SK-N-SH (cell line): ENCODE measurements around the gene HOMER2. TPM values are rescaled to one million over a fixed set of nuclear protein-coding genes. Genes with fewer than 3 reads are reported as not detected.

Experiments
- CTCF ChIA-PET: fragments of 300-600, 350-600 bp; formaldehyde crosslinking; extraction: SDS; loops from one replicate; lab custom pipeline; 2021; lab: Yijun Ruan, JAX
- POLR2A ChIA-PET: fragments of 350-600 bp; sonication (Branson Sonifier 250); formaldehyde crosslinking; extraction: SDS; loops from one replicate; lab custom pipeline; 2020; ENCODE audit warnings: antibody characterized with exemption, inconsistent platforms; lab: Yijun Ruan, JAX
- DNase-seq: peaks from one replicate; pipeline ENCODE4 v3.0.0; 2012
- H2AFZ ChIP-seq: fragments of 200-600 bp; sonication (generic); 2 replicates; pipeline ENCODE4 v1.8.1; 2016; ENCODE audit warnings: antibody characterized with exemption, mild to moderate bottlenecking, low read depth
- H3F3A ChIP-seq: fragments of 200-600 bp; sonication (generic); replicated peaks from 2 replicates; pipeline ENCODE3; 2016; ENCODE audit warnings: antibody characterized with exemption, mild to moderate bottlenecking; ENCODE audit not compliant: insufficient read depth
- H3K27ac ChIP-seq, 2 experiments: fragments of 200-500 bp in 1 of 2; fragments of 200-600 bp in 1 of 2; sonication (Bioruptor generic) in 1 of 2; sonication (generic), shearing (Covaris generic) in 1 of 2; 2 replicates each; pipeline versions ENCODE4 v1.5.1 to v1.6.1; 2014 to 2016; ENCODE audit warnings: low read depth in 2 of 2, inconsistent platforms in 1 of 2, low read length in 1 of 2, mild to moderate bottlenecking in 1 of 2, mixed read lengths in 1 of 2
- H3K27me3 ChIP-seq: fragments of 200-600 bp; sonication (generic), shearing (Covaris generic); 2 replicates; pipeline ENCODE4 v1.6.1; 2016; ENCODE audit warnings: mixed run types; ENCODE audit not compliant: insufficient read depth
- H3K36me3 ChIP-seq, 2 experiments: fragments of 200-500 bp in 1 of 2; fragments of 200-600 bp in 1 of 2; sonication (Bioruptor generic) in 1 of 2; sonication (generic) in 1 of 2; replicated peaks in 1 of 2; 2 replicates each; pipeline versions ENCODE3 to v1.5.1; 2014 to 2016; ENCODE audit warnings: low read length in 1 of 2, mild to moderate bottlenecking in 1 of 2; ENCODE audit not compliant: insufficient read depth in 2 of 2, control insufficient read depth in 1 of 2
- H3K4me1 ChIP-seq, 2 experiments: fragments of 200-500 bp in 1 of 2; fragments of 200-600 bp in 1 of 2; sonication (Bioruptor generic) in 1 of 2; sonication (generic), shearing (Covaris generic) in 1 of 2; 2 replicates each; pipeline versions ENCODE4 v1.5.1 to v1.6.1; 2014 to 2016; ENCODE audit warnings: low read depth in 1 of 2, low read length in 1 of 2, mixed run types in 1 of 2; ENCODE audit not compliant: insufficient read depth in 2 of 2, control insufficient read depth in 1 of 2
- H3K4me2 ChIP-seq: fragments of 200-600 bp; sonication (generic), shearing (Covaris generic); 2 replicates; pipeline ENCODE4 v1.6.1; 2017; ENCODE audit warnings: mixed run types
- H3K4me3 ChIP-seq, 2 experiments: fragments of 200-500 bp in 1 of 2; fragments of 200-600 bp in 1 of 2; sonication (Bioruptor generic) in 1 of 2; sonication (generic), shearing (Covaris generic) in 1 of 2; 2 replicates each; pipeline versions ENCODE4 v1.5.1 to v1.8.1; 2014 to 2016; ENCODE audit warnings: low read depth in 2 of 2, inconsistent platforms in 1 of 2, low read length in 1 of 2, mild to moderate bottlenecking in 1 of 2, mixed read lengths in 1 of 2, moderate library complexity in 1 of 2
- H3K79me2 ChIP-seq: fragments of 200-600 bp; sonication (generic); 2 replicates; pipeline ENCODE4 v1.8.1; 2017; ENCODE audit warnings: mild to moderate bottlenecking; ENCODE audit not compliant: insufficient read depth
- H3K9ac ChIP-seq: fragments of 200-600 bp; sonication (generic); 2 replicates; pipeline ENCODE4 v1.6.1; 2017; ENCODE audit warnings: mixed run types
- H3K9me2 ChIP-seq: fragments of 200-600 bp; sonication (generic); 2 replicates; pipeline ENCODE4 v1.6.1; 2017; ENCODE audit warnings: mixed run types
- H3K9me3 ChIP-seq: fragments of 200-600 bp; sonication (generic); 2 replicates; pipeline ENCODE4 v1.6.1; 2017; ENCODE audit warnings: mixed run types, mild to moderate bottlenecking, moderate library complexity
- H4K20me1 ChIP-seq: fragments of 200-600 bp; sonication (generic); 2 replicates; pipeline ENCODE4 v1.6.1; 2017; ENCODE audit warnings: mild to moderate bottlenecking, mixed run types; ENCODE audit not compliant: insufficient read depth
- EP300 ChIP-seq, 2 experiments: IDR thresholded peaks; 2 replicates each; pipeline versions ENCODE4 v1.4.0 to v1.6.1; 2012; ENCODE audit warnings: borderline replicate concordance in 1 of 2, low read depth in 1 of 2, low read length in 1 of 2
- FOSL2 ChIP-seq: IDR thresholded peaks from 2 replicates; pipeline ENCODE4 v1.4.0; 2012; ENCODE audit warnings: low read depth, mild to moderate bottlenecking, moderate library complexity, borderline replicate concordance
- FOXM1 ChIP-seq: IDR thresholded peaks from 2 replicates; pipeline ENCODE4 v1.4.0; 2012; ENCODE audit warnings: low read depth, mild to moderate bottlenecking
- GABPA ChIP-seq: IDR thresholded peaks from 2 replicates; pipeline ENCODE4 v1.4.0; 2012; ENCODE audit warnings: low read depth, mild to moderate bottlenecking
- MEF2A ChIP-seq: IDR thresholded peaks from 2 replicates; pipeline ENCODE4 v1.4.0; 2012; ENCODE audit warnings: low read depth, borderline replicate concordance
- MXI1 ChIP-seq: IDR thresholded peaks from 2 replicates; pipeline ENCODE4 v1.6.1; 2012; ENCODE audit warnings: mild to moderate bottlenecking, low read depth, low read length, improper control_type of control experiment
- NFIC ChIP-seq: IDR thresholded peaks from 2 replicates; pipeline ENCODE4 v1.4.0; 2012; ENCODE audit warnings: borderline replicate concordance
- POLR2AphosphoS5 ChIP-seq: IDR thresholded peaks from 2 replicates; pipeline ENCODE4 v1.6.1; 2012; ENCODE audit warnings: low read depth, low read length
- RCOR1 ChIP-seq: fragments of 150-350 bp; IDR thresholded peaks from 2 replicates; pipeline ENCODE4 v1.6.1; 2017; ENCODE audit warnings: antibody characterized with exemption, low read length
- TCF12 ChIP-seq: IDR thresholded peaks from 2 replicates; pipeline ENCODE4 v1.4.0; 2012
- TEAD4 ChIP-seq: IDR thresholded peaks from 2 replicates; pipeline ENCODE4 v1.4.0; 2012; ENCODE audit warnings: mild to moderate bottlenecking, borderline replicate concordance; ENCODE audit not compliant: insufficient read depth
- YY1 ChIP-seq: IDR thresholded peaks from 2 replicates; pipeline ENCODE4 v1.4.0; 2012; ENCODE audit warnings: low read depth, mild to moderate bottlenecking
- WGBS: methylation state at CpG from one replicate; pipeline ENCODE4 v1.1.6; 2017; ENCODE audit warnings: low lambda C conversion rate; 5-methylcytosine and 5-hydroxymethylcytosine counted together
- polyA plus RNA-seq, 3 experiments: library from polyadenylated mRNA; depleted of rRNA; stranded (reverse); fragments of >200 nt; gene quantifications; 2 replicates each; pipeline ENCODE4 v1.2.3, GENCODE V29; 2012
- TF ChIP-seq, protein P1 (sequence below): IDR thresholded peaks from 2 replicates; pipeline ENCODE4 v1.6.1; 2012; ENCODE audit warnings: mild to moderate bottlenecking, low read depth, low read length, moderate library complexity
- TF ChIP-seq, protein P2 (sequence below): IDR thresholded peaks from 2 replicates; pipeline ENCODE4 v1.4.0; 2012; ENCODE audit warnings: low read depth, borderline replicate concordance

HOMER2 gene
- polyA plus RNA-seq, 1 of the 3 experiments (the other 2 are of a cell fraction): 7.3 TPM

DNA sequence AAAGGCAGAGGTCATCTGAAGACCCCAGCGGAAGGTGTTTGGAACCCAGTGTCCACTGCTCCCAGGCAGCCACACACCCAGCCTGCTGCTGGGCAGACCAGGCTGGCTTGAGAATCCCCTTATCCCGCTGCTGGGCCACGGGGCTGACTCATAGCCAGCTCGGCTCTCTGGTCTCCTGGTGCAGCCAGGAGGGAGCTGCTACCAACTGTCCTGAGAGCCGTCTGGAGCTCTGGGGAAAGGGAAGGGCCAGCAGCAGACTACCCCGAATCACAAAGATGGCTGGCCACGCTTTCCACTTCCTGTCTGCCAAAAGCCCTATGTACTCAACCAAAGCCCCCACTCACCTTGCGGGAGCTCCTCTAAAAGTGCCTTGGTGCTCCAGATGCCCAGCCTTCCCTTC, 104.8 kb downstream of the HOMER2 start:
- no peak for DNase-seq
- CTCF ChIA-PET: interaction anchor here (1.1 to 6.3 kb wide), 4 partner anchors 13 to 164 kb away, joined by 3 to 64 read pairs (median 22); partner anchors contain the start of gene C15orf40

DNA sequence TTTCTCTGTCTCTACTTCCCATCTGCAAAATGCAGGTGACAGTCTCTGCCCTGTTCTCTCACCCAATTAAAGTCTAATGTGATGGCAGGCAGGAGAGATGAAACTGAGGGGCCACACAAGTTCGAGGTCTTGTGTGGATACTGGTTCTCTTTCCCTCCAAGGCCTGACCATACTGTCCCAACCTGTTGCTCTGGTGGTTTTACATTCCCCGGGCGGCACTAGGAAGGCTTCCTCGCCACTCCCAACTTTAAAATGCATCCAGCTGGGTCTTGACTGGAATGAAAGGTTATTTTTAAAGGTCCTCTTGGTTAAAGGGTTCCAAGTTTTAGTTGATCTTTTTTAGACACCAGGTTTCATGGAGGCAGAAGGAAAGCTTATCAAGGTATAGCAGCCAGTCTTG, 105.9 kb downstream of the HOMER2 start:
- DNase-seq: no peak
- H3K4me1 ChIP-seq: peaks cover 0 to 22% of the 10 kb centered on the region in 2 experiments; a peak in 2 of 4 replicates
- H3K79me2 ChIP-seq: no peaks in the 10 kb centered on the region
- 79% methylated on average over 4 of the region's 4 CpGs for WGBS
- H3K4me2 ChIP-seq: no peak overlapping the region
- ChIA-PET CTCF (interaction anchor here (6.3 kb wide), 1 partner anchor 154 kb away, joined by 64 read pairs; no protein-coding TSS in a partner anchor), POLR2A (no interaction called here)
- no peaks in the 10 kb centered on the region for H4K20me1 ChIP-seq
- no peaks in the 10 kb centered on the region for H3K27me3 ChIP-seq
- H3K9me2 ChIP-seq: no peaks in the 10 kb centered on the region
- peaks cover 2 to 5% of the 10 kb centered on the region in 2 experiments for H3K36me3 ChIP-seq
- no peak overlapping the region for H2AFZ ChIP-seq
- no peak overlapping the region for H3K9ac ChIP-seq
- no peaks in the 10 kb centered on the region for H3K9me3 ChIP-seq
- TF ChIP-seq YY1 (no peak), MXI1 (no peak), FOXM1 (no peak), POLR2AphosphoS5 (no peak), TCF12 (no peak), RCOR1 (no peak), MEF2A (no peak), GABPA (no peak), TEAD4 (no peak), NFIC (no peak), FOSL2 (no peak), EP300 (IDR thresholded peaks at IDR 0.05; ENCODE audit: borderline replicate concordance in 1 of 2, low read depth in 1 of 2, low read length in 1 of 2) (no peak)
- TF ChIP-seq, protein P1, sequence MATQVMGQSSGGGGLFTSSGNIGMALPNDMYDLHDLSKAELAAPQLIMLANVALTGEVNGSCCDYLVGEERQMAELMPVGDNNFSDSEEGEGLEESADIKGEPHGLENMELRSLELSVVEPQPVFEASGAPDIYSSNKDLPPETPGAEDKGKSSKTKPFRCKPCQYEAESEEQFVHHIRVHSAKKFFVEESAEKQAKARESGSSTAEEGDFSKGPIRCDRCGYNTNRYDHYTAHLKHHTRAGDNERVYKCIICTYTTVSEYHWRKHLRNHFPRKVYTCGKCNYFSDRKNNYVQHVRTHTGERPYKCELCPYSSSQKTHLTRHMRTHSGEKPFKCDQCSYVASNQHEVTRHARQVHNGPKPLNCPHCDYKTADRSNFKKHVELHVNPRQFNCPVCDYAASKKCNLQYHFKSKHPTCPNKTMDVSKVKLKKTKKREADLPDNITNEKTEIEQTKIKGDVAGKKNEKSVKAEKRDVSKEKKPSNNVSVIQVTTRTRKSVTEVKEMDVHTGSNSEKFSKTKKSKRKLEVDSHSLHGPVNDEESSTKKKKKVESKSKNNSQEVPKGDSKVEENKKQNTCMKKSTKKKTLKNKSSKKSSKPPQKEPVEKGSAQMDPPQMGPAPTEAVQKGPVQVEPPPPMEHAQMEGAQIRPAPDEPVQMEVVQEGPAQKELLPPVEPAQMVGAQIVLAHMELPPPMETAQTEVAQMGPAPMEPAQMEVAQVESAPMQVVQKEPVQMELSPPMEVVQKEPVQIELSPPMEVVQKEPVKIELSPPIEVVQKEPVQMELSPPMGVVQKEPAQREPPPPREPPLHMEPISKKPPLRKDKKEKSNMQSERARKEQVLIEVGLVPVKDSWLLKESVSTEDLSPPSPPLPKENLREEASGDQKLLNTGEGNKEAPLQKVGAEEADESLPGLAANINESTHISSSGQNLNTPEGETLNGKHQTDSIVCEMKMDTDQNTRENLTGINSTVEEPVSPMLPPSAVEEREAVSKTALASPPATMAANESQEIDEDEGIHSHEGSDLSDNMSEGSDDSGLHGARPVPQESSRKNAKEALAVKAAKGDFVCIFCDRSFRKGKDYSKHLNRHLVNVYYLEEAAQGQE: no peak
- TF ChIP-seq, protein P2, sequence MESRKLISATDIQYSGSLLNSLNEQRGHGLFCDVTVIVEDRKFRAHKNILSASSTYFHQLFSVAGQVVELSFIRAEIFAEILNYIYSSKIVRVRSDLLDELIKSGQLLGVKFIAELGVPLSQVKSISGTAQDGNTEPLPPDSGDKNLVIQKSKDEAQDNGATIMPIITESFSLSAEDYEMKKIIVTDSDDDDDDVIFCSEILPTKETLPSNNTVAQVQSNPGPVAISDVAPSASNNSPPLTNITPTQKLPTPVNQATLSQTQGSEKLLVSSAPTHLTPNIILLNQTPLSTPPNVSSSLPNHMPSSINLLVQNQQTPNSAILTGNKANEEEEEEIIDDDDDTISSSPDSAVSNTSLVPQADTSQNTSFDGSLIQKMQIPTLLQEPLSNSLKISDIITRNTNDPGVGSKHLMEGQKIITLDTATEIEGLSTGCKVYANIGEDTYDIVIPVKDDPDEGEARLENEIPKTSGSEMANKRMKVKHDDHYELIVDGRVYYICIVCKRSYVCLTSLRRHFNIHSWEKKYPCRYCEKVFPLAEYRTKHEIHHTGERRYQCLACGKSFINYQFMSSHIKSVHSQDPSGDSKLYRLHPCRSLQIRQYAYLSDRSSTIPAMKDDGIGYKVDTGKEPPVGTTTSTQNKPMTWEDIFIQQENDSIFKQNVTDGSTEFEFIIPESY: no peak
- TF ChIP-seq, all 33 proteins: peak for 0
- Histone ChIP-seq H3K27ac (no peak overlapping the region), H3F3A (no peaks in the 10 kb centered on the region), H3K4me3 (no peak overlapping the region)

More for the DNA sequence above, 104.8 kb downstream of the HOMER2 start:
- Histone ChIP-seq H3K79me2 (no peaks in the 10 kb centered on the region), H4K20me1 (no peaks in the 10 kb centered on the region), H3K4me3 (no peak overlapping the region), H3K4me2 (no peak overlapping the region), H3K27me3 (no peaks in the 10 kb centered on the region), H3K9me3 (no peaks in the 10 kb centered on the region), H3K4me1 (peaks cover 4 to 22% of the 10 kb centered on the region in 2 experiments; a peak in 3 of 4 replicates), H3K27ac (no peak overlapping the region; a peak in 1 of 4 replicates), H3K36me3 (peaks cover under 1 to 2% of the 10 kb centered on the region in 2 experiments), H2AFZ (no peak overlapping the region), H3K9me2 (no peaks in the 10 kb centered on the region), H3K9ac (no peak overlapping the region), H3F3A (peaks cover 8% of the 10 kb centered on the region)
- POLR2A ChIA-PET: no interaction called here
- 61% methylated on average over 6 of the region's 8 CpGs for WGBS
- TF ChIP-seq GABPA: no peak
- 0 out of 2 replicates have a peak, but pooled peaks have one; percentile 8 for TF ChIP-seq FOSL2
